Activated T-helper 1 cell treated with anti-CD3 and anti-CD28 coated beads, Interleukin-12 subunit alpha, Interleukin-12 subunit beta, Interleukin-2, Interleukin-4 antibody, amounts not matched to agents 30 ng/mL and 10 ng/mL and 1 ng/mL, durations not matched to agents 14 hours and 24 hours and 36 hours (primary cell): ENCODE data around the gene IVD. TPM values are rescaled to one million over a fixed set of nuclear protein-coding genes. Genes with fewer than 3 reads are reported as not detected.
A peak's percentile ranks its signal among the peaks of the same experiment; 100 is the strongest.

Experiments
- DNase-seq: peaks from one replicate; pipeline ENCODE4 v3.0.0; 2021; ENCODE audit warnings: low spot score
- H3K27ac Mint-ChIP-seq: one replicate; pipeline ENCODE4 v1.8.0; 2021; ENCODE audit warnings: mild to moderate bottlenecking, mixed read lengths
- H3K27me3 Mint-ChIP-seq: one replicate; pipeline ENCODE4 v1.8.0; 2022; ENCODE audit warnings: mild to moderate bottlenecking, moderate library complexity, mixed read lengths; ENCODE audit not compliant: insufficient read depth
- H3K36me3 Mint-ChIP-seq: one replicate; pipeline ENCODE4 v1.8.0; 2021; ENCODE audit warnings: low read depth, mixed read lengths
- H3K4me1 Mint-ChIP-seq: one replicate; pipeline ENCODE4 v1.8.0; 2021; ENCODE audit warnings: low read depth, mixed read lengths
- H3K4me3 Mint-ChIP-seq: one replicate; pipeline ENCODE4 v1.8.0; 2021; ENCODE audit warnings: mild to moderate bottlenecking, moderate library complexity, mixed read lengths
- H3K9me3 Mint-ChIP-seq: one replicate; pipeline ENCODE4 v1.8.0; 2021; ENCODE audit warnings: mixed read lengths
- intact Hi-C: fragments of 100-400 bp; cut with micrococcal nuclease; formaldehyde crosslinking; loops from one replicate; pipeline ENCODE4 v1.15.1; 2024
- total RNA-seq: library from RNA; stranded (reverse); gene quantifications from 2 replicates; pipeline ENCODE4 v1.2.3, GENCODE V29; 2022

IVD gene
- total RNA-seq, 1 donor from 2014 or later = 59.6 TPM

DNA sequence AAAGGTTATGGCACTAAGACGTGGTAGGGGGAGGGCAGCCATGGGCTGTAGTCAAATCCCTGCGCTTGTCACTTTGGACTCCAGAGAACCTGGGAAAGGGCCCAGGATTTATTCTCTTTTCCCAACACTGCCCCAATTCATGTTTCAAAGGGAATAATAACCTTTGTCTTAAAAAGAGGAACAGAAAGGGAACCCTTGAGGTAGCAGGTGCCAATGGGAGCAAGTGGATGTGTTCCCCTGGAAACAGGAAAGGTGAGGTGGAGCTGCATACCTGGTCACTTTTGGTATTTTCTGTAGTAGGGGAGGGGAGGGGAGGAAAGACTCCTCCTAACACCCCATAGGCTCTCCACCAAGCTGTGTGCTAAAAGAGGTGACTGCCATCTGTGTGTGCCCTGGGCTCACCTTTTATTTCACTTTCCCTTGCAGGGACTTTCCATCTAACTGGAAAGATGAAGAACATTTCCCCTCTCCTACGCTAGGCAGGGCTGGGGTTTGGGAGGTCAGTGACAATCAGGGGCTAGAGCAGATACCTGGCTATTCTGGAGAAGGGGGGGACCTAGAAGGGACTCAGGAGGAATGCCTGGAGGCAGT is 59.1 kb downstream of the IVD start:
- H3K4me3 Mint-ChIP-seq = no peak overlapping the region
- no peaks in the 10 kb centered on the region for H3K27me3 Mint-ChIP-seq
- H3K9me3 Mint-ChIP-seq = no peaks in the 10 kb centered on the region
- H3K4me1 Mint-ChIP-seq = peaks cover 16% of the 10 kb centered on the region
- peaks cover 12% of the 10 kb centered on the region for H3K36me3 Mint-ChIP-seq
- H3K27ac Mint-ChIP-seq = no peak overlapping the region
- no peak for DNase-seq
- intact Hi-C loops = no loop called here

DNA sequence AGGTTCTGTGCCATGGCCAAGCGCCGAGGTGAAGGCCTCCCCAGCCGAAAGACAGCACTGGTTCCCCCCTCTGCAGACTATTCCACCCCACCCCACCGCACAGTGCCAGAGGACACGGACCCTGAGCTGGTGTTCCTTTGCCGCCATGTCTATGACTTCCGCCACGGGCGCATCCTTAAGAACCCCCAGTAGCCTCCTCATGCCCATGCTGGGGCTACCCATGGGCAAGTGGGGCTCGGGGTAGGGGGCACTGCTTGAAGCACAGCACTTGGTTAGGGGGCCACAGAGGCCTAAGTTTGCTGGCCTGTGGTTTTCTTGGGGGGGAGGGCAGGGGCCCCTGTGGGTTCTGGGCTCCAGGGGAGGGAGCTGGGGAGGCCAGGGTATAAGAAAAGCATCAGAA is 60.3 kb downstream of the IVD start:
- no peak overlapping the region for H3K4me3 Mint-ChIP-seq
- no peaks in the 10 kb centered on the region for H3K9me3 Mint-ChIP-seq
- H3K4me1 Mint-ChIP-seq = peaks cover 22% of the 10 kb centered on the region
- peaks cover 14% of the 10 kb centered on the region for H3K36me3 Mint-ChIP-seq
- no peak overlapping the region for H3K27ac Mint-ChIP-seq
- no peak for DNase-seq
- intact Hi-C loops = no loop called here
- no peaks in the 10 kb centered on the region for H3K27me3 Mint-ChIP-seq

DNA sequence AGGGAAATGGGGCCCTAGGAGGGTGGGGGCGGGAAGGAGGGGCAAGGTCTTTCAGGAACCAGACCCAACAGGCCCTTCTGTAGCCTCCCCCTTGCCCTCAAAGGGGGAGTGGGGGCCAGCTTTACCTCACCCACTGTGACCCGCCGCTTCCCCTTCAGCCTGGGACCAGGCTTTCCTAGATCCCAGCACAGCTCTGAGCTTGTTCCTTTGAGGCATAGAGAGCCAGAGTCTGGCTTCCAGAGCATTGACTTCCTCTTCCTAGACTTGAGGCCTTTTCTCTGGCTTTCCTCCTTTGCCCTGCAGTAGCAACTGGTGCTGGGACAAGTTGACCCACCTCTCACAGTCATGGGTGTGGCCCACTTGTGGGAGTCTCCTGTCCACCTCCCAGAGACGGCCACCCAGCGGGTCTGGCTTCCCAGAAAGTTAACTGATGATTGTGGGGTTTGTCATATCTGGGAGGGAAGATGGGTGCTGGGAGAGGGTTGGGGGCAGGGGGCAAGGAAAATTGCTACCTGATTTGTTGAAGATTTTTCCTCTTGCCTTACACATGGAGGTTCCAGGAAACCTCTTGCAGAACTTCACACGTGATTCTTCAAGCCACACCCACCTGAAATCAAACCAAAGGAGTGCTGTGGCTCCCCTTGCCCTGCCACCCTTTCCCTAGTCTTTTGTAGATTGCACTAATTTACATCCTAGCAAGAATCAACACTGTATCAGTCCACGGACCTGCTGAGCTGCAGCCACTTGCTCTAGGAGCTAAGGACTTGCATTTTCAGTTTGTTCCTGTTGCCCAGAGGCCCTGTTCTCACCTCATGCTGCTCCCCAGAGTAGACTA is 61.0 kb downstream of the IVD start:
- Mint-ChIP-seq H3K4me1 (peaks cover 24% of the 10 kb centered on the region), H3K27ac (peak overlapping the region; percentile 53)
- intact Hi-C loops = no loop called here

DNA sequence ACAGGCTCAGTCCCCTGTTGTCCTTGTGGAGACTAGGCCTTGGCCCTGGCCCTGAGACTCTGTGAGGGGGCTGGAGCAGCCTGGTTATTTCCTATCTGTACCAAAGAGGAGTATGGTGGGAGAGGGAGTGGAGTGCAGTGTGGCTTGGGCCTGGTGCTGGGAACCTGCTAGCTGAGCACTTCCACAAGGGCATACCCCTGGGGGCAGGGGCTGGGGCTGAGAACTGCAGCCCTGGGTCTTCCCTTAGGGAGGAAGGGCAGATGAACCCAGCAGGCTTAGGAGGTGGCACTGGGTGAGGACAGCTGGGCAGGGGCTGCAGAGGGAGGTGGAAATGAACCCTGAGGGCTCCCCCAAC is 61.6 kb downstream of the IVD start:
- H3K9me3 Mint-ChIP-seq = no peaks in the 10 kb centered on the region
- no peak for DNase-seq
- H3K4me1 Mint-ChIP-seq = peaks cover 28% of the 10 kb centered on the region
- H3K27me3 Mint-ChIP-seq = no peaks in the 10 kb centered on the region
- no peak overlapping the region for H3K27ac Mint-ChIP-seq
- H3K4me3 Mint-ChIP-seq = no peak overlapping the region
- intact Hi-C loops = no loop called here
- peaks cover 14% of the 10 kb centered on the region for H3K36me3 Mint-ChIP-seq

More for the DNA sequence above, 61.0 kb downstream of the IVD start:
- Mint-ChIP-seq H3K9me3 (no peaks in the 10 kb centered on the region), H3K4me3 (no peak overlapping the region), H3K27me3 (no peaks in the 10 kb centered on the region), H3K36me3 (peaks cover 14% of the 10 kb centered on the region)
- no peak for DNase-seq

- Mint-ChIP-seq H3K27me3 (no peaks in the 10 kb centered on the region), H3K4me3 (no peak overlapping the region), H3K9me3 (no peaks in the 10 kb centered on the region), H3K4me1 (peaks cover 28% of the 10 kb centered on the region), H3K27ac (no peak overlapping the region), H3K36me3 (peaks cover 12% of the 10 kb centered on the region)
- intact Hi-C loops = no loop called here
- no peak for DNase-seq
Measured at GRCh38 chr15:40468898-40469331, 63.3 kb downstream of the IVD start.

DNA sequence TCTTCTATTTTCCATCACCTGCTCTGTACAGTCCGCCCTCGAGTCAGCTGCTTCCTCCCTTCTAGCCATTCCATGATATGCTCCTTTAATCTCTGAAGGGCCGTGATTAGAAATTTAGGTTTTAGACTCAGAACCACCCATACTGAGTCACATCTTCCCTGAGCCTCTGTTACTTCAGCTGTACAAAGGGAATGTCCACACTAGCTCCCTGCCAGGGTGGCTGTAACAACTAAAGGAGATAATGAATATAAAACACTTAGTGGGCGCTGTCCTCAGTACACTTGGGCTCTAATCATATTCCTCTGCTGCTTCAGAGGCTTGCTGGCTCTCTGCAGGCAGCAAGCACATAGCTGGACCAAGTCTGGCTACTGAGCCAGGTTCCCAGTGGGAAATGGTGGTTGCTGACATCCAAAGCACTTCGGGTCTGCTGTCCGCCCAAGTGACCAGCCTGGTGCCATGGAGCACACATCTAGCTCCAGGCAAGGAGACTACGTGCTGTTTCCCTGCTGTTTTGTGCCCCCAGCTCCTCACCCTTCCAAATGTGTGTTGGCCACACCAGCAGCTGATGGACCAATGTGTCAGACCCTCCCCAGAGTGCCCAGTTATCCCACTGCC is 64.3 kb downstream of the IVD start:
- H3K27ac Mint-ChIP-seq = peak overlapping the region; percentile 77
- intact Hi-C loops = loop anchor here (1.0 kb wide), 1 partner anchor 28 kb away; no protein-coding TSS in a partner anchor
- peaks cover 2% of the 10 kb centered on the region for H3K27me3 Mint-ChIP-seq

GRCh38 chr15:40470423-40471104 is 65.0 kb downstream of the IVD start, which contains the start of gene CHST14:
TSS of gene CHST14 (plus strand) at chr15:40470984. CDS start at chr15:40471214, 230 bp downstream.
- Mint-ChIP-seq H3K27ac (peak within 1 kb of the TSS; percentile 79), H3K36me3 (peaks cover 8% of the 10 kb centered on the region), H3K9me3 (no peaks in the 10 kb centered on the region), H3K4me1 (peaks cover 25% of the 10 kb centered on the region), H3K27me3 (peaks cover 3% of the 10 kb centered on the region), H3K4me3 (peak within 1 kb of the TSS; percentile 89)
- intact Hi-C loops = loop anchor here (1.0 kb wide), 2 partner anchors 28 to 37 kb away; no protein-coding TSS in a partner anchor
- DNase-seq = peak; percentile 56

More for the DNA sequence above, 64.3 kb downstream of the IVD start:
- no peaks in the 10 kb centered on the region for H3K9me3 Mint-ChIP-seq
- peak overlapping the region; percentile 69 for H3K4me3 Mint-ChIP-seq
- peaks cover 28% of the 10 kb centered on the region for H3K4me1 Mint-ChIP-seq
- DNase-seq = no peak
- H3K36me3 Mint-ChIP-seq = peaks cover 12% of the 10 kb centered on the region

Other genes starting within 250 kb of the IVD start
- gene BUB1B, start 244.7 kb upstream of the IVD start, total RNA-seq = 71.0 and 76.1 TPM in 2 replicates
- gene PAK6, start 166.7 kb upstream of the IVD start, total RNA-seq = 0.26 and 0.78 TPM in 2 replicates
- gene ANKRD63, start 122.7 kb upstream of the IVD start, total RNA-seq = not detected in 2 replicates
- gene PLCB2, start 97.9 kb upstream of the IVD start, total RNA-seq = 88.5 and 89.0 TPM in 2 replicates
- 19.2 and 25.1 TPM in 2 replicates for gene INAFM2, start 82.1 kb upstream of the IVD start, total RNA-seq
- 0.21 and 0.24 TPM in 2 replicates for gene CCDC9B, start 64.9 kb upstream of the IVD start, total RNA-seq
- not detected in 2 replicates for gene PHGR1, start 54.8 kb upstream of the IVD start, total RNA-seq
- gene DISP2, start 47.6 kb upstream of the IVD start, total RNA-seq = 0.02 and 0.54 TPM in 2 replicates
- 48.4 and 52.1 TPM in 2 replicates for gene KNSTRN, start 23.1 kb upstream of the IVD start, total RNA-seq
- gene BAHD1, start 35.2 kb downstream of the IVD start, total RNA-seq = 26.5 and 26.9 TPM in 2 replicates
- gene CHST14, start 65.2 kb downstream of the IVD start, total RNA-seq = 9.7 and 10.2 TPM in 2 replicates
- gene CCDC32, start 159.2 kb downstream of the IVD start, total RNA-seq = 28.4 and 36.9 TPM in 2 replicates
- gene RPUSD2, start 163.5 kb downstream of the IVD start, total RNA-seq = 19.5 and 22.6 TPM in 2 replicates
- gene KNL1, start 188.5 kb downstream of the IVD start, total RNA-seq = 21.6 and 22.4 TPM in 2 replicates